Measurements from ENCODE around the gene ERBB3. TPM values are rescaled to one million over a fixed set of nuclear protein-coding genes. Genes with fewer than 3 reads are reported as not detected.

Gene ERBB3
- total RNA-seq, 4 donors from 2014 or later = 17.3 to 41.1 (median 22.3) TPM

GRCh38 chr12:56128670-56129205 is 48.8 kb downstream of the ERBB3 start:
- no peaks in the 10 kb centered on the region for H3K27me3 ChIP-seq
- peaks cover 7 to 55% (median 14%) of the 10 kb centered on the region in 3 donors for H3K4me1 ChIP-seq
- peak overlapping the region; percentile 71 to 93 for H3K4me3 ChIP-seq
- WGBS, 2 donors (ENCODE audit: low coverage in 1 of 2) = 0% methylated on average over 9 to 16 of the region's 20 CpGs
- peak; percentile 2 for ATAC-seq
- H3K9me3 ChIP-seq = no peaks in the 10 kb centered on the region
- H3K36me3 ChIP-seq = peaks cover 0 to 38% of the 10 kb centered on the region in 2 donors
- TF ChIP-seq CTCF (IDR thresholded peaks at IDR 0.05) (no peak), POLR2A (IDR thresholded peaks at IDR 0.05) (no peak), EP300 (IDR thresholded peaks at IDR 0.05) (no peak), POLR2AphosphoS5 (IDR thresholded peaks at IDR 0.05) (no peak)
- H3K27ac ChIP-seq = peak overlapping the region; percentile 90 to 100 (median 97)

GRCh38 chr12:56129206-56129941 is 49.4 kb downstream of the ERBB3 start:
- Histone ChIP-seq H3K36me3 (peaks cover 0 to 43% of the 10 kb centered on the region in 2 donors), H3K9me3 (no peaks in the 10 kb centered on the region), H3K27me3 (no peaks in the 10 kb centered on the region), H3K4me3 (peak overlapping the region; percentile 71 to 93), H3K27ac (peak overlapping the region; percentile 90 to 100 (median 97)), H3K4me1 (peaks cover 7 to 50% (median 14%) of the 10 kb centered on the region in 3 donors)
- ATAC-seq = no peak
- peak; percentile 38 to 55 for TF ChIP-seq POLR2A (IDR thresholded peaks at IDR 0.05)
- TF ChIP-seq CTCF (IDR thresholded peaks at IDR 0.05) = no peak
- peak; percentile 72 for TF ChIP-seq POLR2AphosphoS5 (IDR thresholded peaks at IDR 0.05)
- no peak for TF ChIP-seq EP300 (IDR thresholded peaks at IDR 0.05)
- WGBS, 2 donors (ENCODE audit: low coverage in 1 of 2) = 17 to 33% methylated on average over 1 to 2 of the region's 29 CpGs

- Histone ChIP-seq H3K4me1 (peaks cover 7 to 43% (median 14%) of the 10 kb centered on the region in 3 donors), H3K27ac (peak overlapping the region; percentile 90 to 100 (median 97)), H3K27me3 (no peaks in the 10 kb centered on the region), H3K9me3 (no peaks in the 10 kb centered on the region), H3K36me3 (peaks cover 0 to 49% of the 10 kb centered on the region in 2 donors), H3K4me3 (peak overlapping the region; percentile 71 to 93)
- ATAC-seq = no peak
- WGBS, 2 donors (ENCODE audit: low coverage in 1 of 2) = 30 to 31% methylated on average over 6 to 13 of the region's 22 CpGs
- TF ChIP-seq CTCF (IDR thresholded peaks at IDR 0.05) (no peak), EP300 (IDR thresholded peaks at IDR 0.05) (no peak), POLR2AphosphoS5 (IDR thresholded peaks at IDR 0.05) (no peak), POLR2A (IDR thresholded peaks at IDR 0.05) (no peak)
Measured at GRCh38 chr12:56129942-56130495, 50.1 kb downstream of the ERBB3 start.

- no peak for ATAC-seq
- peak overlapping the region; percentile 90 to 100 (median 97) for H3K27ac ChIP-seq
- peaks cover 0 to 58% of the 10 kb centered on the region in 2 donors for H3K36me3 ChIP-seq
- peaks cover 7 to 35% (median 14%) of the 10 kb centered on the region in 3 donors for H3K4me1 ChIP-seq
- WGBS, 2 donors (ENCODE audit: low coverage in 1 of 2) = 89% methylated on average over 3 of the region's 4 CpGs; no CpG with 5 or more reads in 1 of the 2 donors
- H3K4me3 ChIP-seq = no peak overlapping the region
- TF ChIP-seq CTCF (IDR thresholded peaks at IDR 0.05) = no peak
- TF ChIP-seq POLR2A (IDR thresholded peaks at IDR 0.05) = no peak
- TF ChIP-seq POLR2AphosphoS5 (IDR thresholded peaks at IDR 0.05) = no peak
- TF ChIP-seq EP300 (IDR thresholded peaks at IDR 0.05) = no peak
- no peaks in the 10 kb centered on the region for H3K27me3 ChIP-seq
- no peaks in the 10 kb centered on the region for H3K9me3 ChIP-seq
Measured at GRCh38 chr12:56130876-56131275, 50.9 kb downstream of the ERBB3 start.
